ENCODE results near the gene SLCO2A1.

The SLCO2A1 gene

GRCh38 chr3:134060561-134061385, 31.0 kb upstream of the SLCO2A1 start:
- DNase-seq = no peak

GRCh38 chr3:134059671-134060560, 30.2 kb upstream of the SLCO2A1 start:
- no peak for DNase-seq

GRCh38 chr3:134059035-134059601, 29.4 kb upstream of the SLCO2A1 start:
- DNase-seq = no peak

- no peak for DNase-seq
These were observed 28.0 kb upstream of the SLCO2A1 start for GRCh38 chr3:134057654-134058110.

GRCh38 chr3:134057006-134057653, 27.4 kb upstream of the SLCO2A1 start:
- DNase-seq = no peak

GRCh38 chr3:134056464-134056891, 26.8 kb upstream of the SLCO2A1 start:
- no peak for DNase-seq

GRCh38 chr3:134055661-134056060, 25.9 kb upstream of the SLCO2A1 start:
- no peak for DNase-seq

- no peak for DNase-seq
These were observed 25.2 kb upstream of the SLCO2A1 start for GRCh38 chr3:134054881-134055280.

GRCh38 chr3:134054231-134054630, 24.5 kb upstream of the SLCO2A1 start:
- DNase-seq = no peak

- no peak for DNase-seq
These were observed 22.6 kb upstream of the SLCO2A1 start for GRCh38 chr3:134052370-134052769.

GRCh38 chr3:134049676-134050075, 20.0 kb upstream of the SLCO2A1 start:
- DNase-seq = no peak

- DNase-seq = no peak
These were observed 18.7 kb upstream of the SLCO2A1 start for GRCh38 chr3:134048278-134048996.

- no peak for DNase-seq
These were observed 14.7 kb upstream of the SLCO2A1 start for GRCh38 chr3:134044459-134044858.

GRCh38 chr3:134040066-134040465, 10.3 kb upstream of the SLCO2A1 start:
- no peak for DNase-seq

GRCh38 chr3:134039161-134039862, 9.6 kb upstream of the SLCO2A1 start:
- DNase-seq = no peak

GRCh38 chr3:134038716-134039115, 9.0 kb upstream of the SLCO2A1 start:
- DNase-seq = no peak

GRCh38 chr3:134038071-134038491, 8.4 kb upstream of the SLCO2A1 start:
- no peak for DNase-seq

- no peak for DNase-seq
These were observed 7.4 kb upstream of the SLCO2A1 start for GRCh38 chr3:134037168-134037567.

GRCh38 chr3:134036291-134036690, 6.6 kb upstream of the SLCO2A1 start:
- DNase-seq = no peak

- no peak for DNase-seq
These were observed 6.1 kb upstream of the SLCO2A1 start for GRCh38 chr3:134035836-134036235.

- DNase-seq = no peak
These were observed 4.5 kb upstream of the SLCO2A1 start for GRCh38 chr3:134034005-134034785.

Measured in CD4-positive, alpha-beta T cell treated with Interleukin-6 for 4 hours (primary cell).